Neuronal stem cell (in vitro differentiated cells): Measurements from ENCODE around the gene SHROOM3.

Source experiments
- DNase-seq: peaks from one replicate; pipeline ENCODE4 v3.0.0-alpha.2; 2013; ENCODE audit warnings: low spot score
- H2AFZ ChIP-seq: one replicate; pipeline ENCODE4 v1.6.1; 2013; ENCODE audit warnings: mild to moderate bottlenecking, low read length, inconsistent platforms
- H2AK5ac ChIP-seq: 2 replicates; pipeline ENCODE4 v1.6.1; 2013; ENCODE audit warnings: low read depth, mild to moderate bottlenecking, inconsistent platforms, low read length, moderate library complexity, mixed read lengths
- H2BK120ac ChIP-seq: 2 replicates; pipeline ENCODE4 v1.6.1; 2013; ENCODE audit warnings: low read depth, mild to moderate bottlenecking, inconsistent platforms, low read length, moderate library complexity, mixed read lengths
- H2BK12ac ChIP-seq: one replicate; pipeline ENCODE4 v1.6.1; 2013; ENCODE audit warnings: low read length, inconsistent platforms
- H2BK15ac ChIP-seq: 2 replicates; pipeline ENCODE4 v1.6.1; 2013; ENCODE audit warnings: mild to moderate bottlenecking, low read length, inconsistent platforms, mixed read lengths
- H2BK5ac ChIP-seq: one replicate; pipeline ENCODE4 v1.6.1; 2013; ENCODE audit warnings: inconsistent platforms, mild to moderate bottlenecking, low read length, moderate library complexity
- H3K14ac ChIP-seq: one replicate; pipeline ENCODE4 v1.6.1; 2013; ENCODE audit warnings: low read length, inconsistent platforms
- H3K18ac ChIP-seq: 2 replicates; pipeline ENCODE4 v1.6.1; 2013; ENCODE audit warnings: low read length, inconsistent platforms
- H3K23ac ChIP-seq: 2 replicates; pipeline ENCODE4 v1.6.1; 2013; ENCODE audit warnings: low read depth, mild to moderate bottlenecking, mixed read lengths, low read length, inconsistent platforms; ENCODE audit not compliant: poor library complexity
- H3K27ac ChIP-seq: replicated peaks from 3 replicates; pipeline ENCODE4 v1.5.1; 2013; ENCODE audit warnings: low read length, inconsistent platforms
- H3K27me3 ChIP-seq, 3 experiments: 2 replicates each; pipeline ENCODE4 v1.6.1; 2013; ENCODE audit warnings: low read length in 3 of 3, mild to moderate bottlenecking in 2 of 3, inconsistent platforms in 1 of 3, low read depth in 1 of 3, mixed read lengths in 1 of 3, moderate library complexity in 1 of 3; ENCODE audit not compliant: control insufficient read depth in 3 of 3, insufficient read depth in 3 of 3
- H3K36me3 ChIP-seq, 2 donors: replicated peaks in 1 of 2; 2 replicates each; pipeline ENCODE4 v1.6.1; 2013; ENCODE audit warnings: low read length in 2 of 2; ENCODE audit not compliant: control insufficient read depth in 2 of 2, insufficient read depth in 2 of 2
- H3K4ac ChIP-seq: 2 replicates; pipeline ENCODE4 v1.6.1; 2013; ENCODE audit warnings: inconsistent platforms, mild to moderate bottlenecking, low read length, moderate library complexity
- H3K4me1 ChIP-seq, 2 donors: 1 replicate in 1 of 2; 2 replicates in 1 of 2; pipeline ENCODE4 v1.6.1; 2013; ENCODE audit warnings: low read length in 2 of 2, low read depth in 1 of 2; ENCODE audit not compliant: control insufficient read depth in 2 of 2, insufficient read depth in 1 of 2
- H3K4me2 ChIP-seq: one replicate; pipeline ENCODE4 v1.6.1; 2013; ENCODE audit warnings: mild to moderate bottlenecking, low read length, inconsistent platforms; ENCODE audit not compliant: insufficient read depth, poor library complexity, severe bottlenecking
- H3K4me3 ChIP-seq, 2 donors: 2 replicates each; pipeline ENCODE4 v1.5.1; 2013; ENCODE audit warnings: low read length in 2 of 2, mild to moderate bottlenecking in 2 of 2, inconsistent platforms in 1 of 2, moderate library complexity in 1 of 2
- H3K79me1 ChIP-seq: one replicate; pipeline ENCODE4 v1.6.1; 2013; ENCODE audit warnings: low read depth, mild to moderate bottlenecking, inconsistent platforms, low read length, moderate library complexity
- H3K9ac ChIP-seq: one replicate; pipeline ENCODE4 v1.6.1; 2013; ENCODE audit warnings: mild to moderate bottlenecking, low read depth, low read length, inconsistent platforms; ENCODE audit not compliant: poor library complexity
- H3K9me3 ChIP-seq, 2 donors: replicated peaks in 1 of 2; 2 replicates each; pipeline versions ENCODE3 to v1.6.1; 2013; ENCODE audit warnings: low read length in 2 of 2, mild to moderate bottlenecking in 2 of 2, inconsistent platforms in 1 of 2, low read depth in 1 of 2, mixed read lengths in 1 of 2, moderate library complexity in 1 of 2; ENCODE audit not compliant: control insufficient read depth in 2 of 2, insufficient read depth in 1 of 2
- H4K8ac ChIP-seq: one replicate; pipeline ENCODE4 v1.6.1; 2013; ENCODE audit warnings: low read depth, mild to moderate bottlenecking, inconsistent platforms, low read length, moderate library complexity
- H4K91ac ChIP-seq: one replicate; pipeline ENCODE4 v1.6.1; 2013; ENCODE audit warnings: low read length, low read depth, mild to moderate bottlenecking, inconsistent platforms; ENCODE audit not compliant: poor library complexity
- WGBS, 2 donors: extraction: QIAGEN DNeasy Blood & Tissue Kit; methylation state at CpG; one replicate each; pipeline ENCODE4 v1.1.7; 2013; ENCODE audit warnings: missing lambda C conversion rate in 2 of 2, mixed read lengths in 1 of 2; ENCODE audit not compliant: insufficient read length in 2 of 2, insufficient replicate concordance in 1 of 2; ENCODE audit errors: extremely low coverage in 2 of 2; 5-methylcytosine and 5-hydroxymethylcytosine counted together

Gene SHROOM3

GRCh38 chr4:76511947-76512346 lies 76.9 kb downstream of the SHROOM3 start:
- no peak overlapping the region for H4K91ac ChIP-seq
- no CpG with 5 or more reads among the region's 1 CpG for WGBS, 2 donors
- no peak overlapping the region for H2BK15ac ChIP-seq
- H3K14ac ChIP-seq: no peak overlapping the region
- H3K4ac ChIP-seq: no peak overlapping the region
- no peak for DNase-seq
- no peak overlapping the region for H2BK12ac ChIP-seq
- no peak overlapping the region for H3K18ac ChIP-seq
- peaks cover 0 to under 1% of the 10 kb centered on the region in 2 donors for H3K4me1 ChIP-seq
- no peak overlapping the region for H2AFZ ChIP-seq
- H3K79me1 ChIP-seq: peaks cover 2% of the 10 kb centered on the region
- no peak overlapping the region for H2BK120ac ChIP-seq
- peaks cover 0 to 24% of the 10 kb centered on the region in 2 donors for H3K36me3 ChIP-seq
- H3K27ac ChIP-seq: no peak overlapping the region
- no peaks in the 10 kb centered on the region for H3K27me3 ChIP-seq
- H2BK5ac ChIP-seq: no peak overlapping the region
- H3K23ac ChIP-seq: no peak overlapping the region
- no peak overlapping the region for H4K8ac ChIP-seq
- H3K4me2 ChIP-seq: no peak overlapping the region
- H3K9me3 ChIP-seq: peaks cover 0 to 33% of the 10 kb centered on the region in 2 donors
- H2AK5ac ChIP-seq: no peak overlapping the region
- no peak overlapping the region for H3K4me3 ChIP-seq
- no peak overlapping the region for H3K9ac ChIP-seq

- Histone ChIP-seq H3K4ac (no peak overlapping the region), H3K9me3 (peaks cover 0 to 25% of the 10 kb centered on the region in 2 donors), H3K23ac (no peak overlapping the region), H2BK15ac (no peak overlapping the region), H3K4me3 (no peak overlapping the region), H3K79me1 (peaks cover 2% of the 10 kb centered on the region), H3K18ac (no peak overlapping the region), H2AK5ac (no peak overlapping the region), H2BK5ac (no peak overlapping the region), H3K4me1 (peaks cover 0 to 2% of the 10 kb centered on the region in 2 donors), H2BK12ac (no peak overlapping the region), H3K4me2 (no peak overlapping the region), H2AFZ (no peak overlapping the region), H4K91ac (no peak overlapping the region), H3K36me3 (peaks cover 0 to 19% of the 10 kb centered on the region in 2 donors), H3K27ac (no peak overlapping the region), H4K8ac (no peak overlapping the region), H2BK120ac (no peak overlapping the region), H3K27me3 (no peaks in the 10 kb centered on the region), H3K14ac (no peak overlapping the region), H3K9ac (no peak overlapping the region)
- WGBS, 2 donors: no CpG with 5 or more reads among the region's 7 CpGs
- DNase-seq: no peak
Measured at GRCh38 chr4:76513482-76513881, 78.5 kb downstream of the SHROOM3 start.

- Histone ChIP-seq H2BK12ac (no peak overlapping the region), H3K36me3 (peaks cover 0 to 19% of the 10 kb centered on the region in 2 donors), H3K14ac (no peak overlapping the region), H3K4me1 (peaks cover 2% of the 10 kb centered on the region in 2 donors), H3K4ac (no peak overlapping the region), H4K8ac (no peak overlapping the region), H4K91ac (no peak overlapping the region), H3K79me1 (peaks cover 2% of the 10 kb centered on the region), H3K4me2 (no peak overlapping the region), H3K9me3 (peaks cover 0 to 24% of the 10 kb centered on the region in 2 donors), H3K4me3 (no peak overlapping the region), H3K23ac (no peak overlapping the region), H3K27ac (no peak overlapping the region), H2BK15ac (no peak overlapping the region), H3K18ac (no peak overlapping the region), H2AK5ac (no peak overlapping the region), H3K9ac (no peak overlapping the region), H2BK5ac (no peak overlapping the region), H2AFZ (no peak overlapping the region), H3K27me3 (no peaks in the 10 kb centered on the region), H2BK120ac (no peak overlapping the region)
- DNase-seq: no peak
Measured at GRCh38 chr4:76514087-76514486, 79.1 kb downstream of the SHROOM3 start.

GRCh38 chr4:76515975-76516843 lies 81.2 kb downstream of the SHROOM3 start:
- no peak overlapping the region for H4K91ac ChIP-seq
- H3K79me1 ChIP-seq: no peaks in the 10 kb centered on the region
- H3K36me3 ChIP-seq: peaks cover 5 to 30% of the 10 kb centered on the region in 2 donors
- H2AFZ ChIP-seq: no peak overlapping the region
- H3K9me3 ChIP-seq: peaks cover 2 to 27% of the 10 kb centered on the region in 2 donors
- H3K27ac ChIP-seq: no peak overlapping the region
- no peak overlapping the region for H2BK120ac ChIP-seq
- H3K23ac ChIP-seq: no peak overlapping the region
- H3K18ac ChIP-seq: no peak overlapping the region
- H3K4ac ChIP-seq: no peak overlapping the region
- no peak overlapping the region for H2BK5ac ChIP-seq
- H2BK12ac ChIP-seq: no peak overlapping the region
- no CpG with 5 or more reads among the region's 2 CpGs for WGBS, 2 donors
- no peak overlapping the region for H3K4me2 ChIP-seq
- no peak overlapping the region for H2BK15ac ChIP-seq
- no peak for DNase-seq
- H3K14ac ChIP-seq: no peak overlapping the region
- no peaks in the 10 kb centered on the region for H3K27me3 ChIP-seq
- H2AK5ac ChIP-seq: no peak overlapping the region
- peaks cover 2% of the 10 kb centered on the region in 2 donors for H3K4me1 ChIP-seq
- no peak overlapping the region for H3K9ac ChIP-seq
- H3K4me3 ChIP-seq: no peak overlapping the region
- H4K8ac ChIP-seq: no peak overlapping the region
